T-helper 1 cell treated with Interleukin-12 subunit alpha and Interleukin-12 subunit beta and Interleukin-4 antibody, amounts not matched to agents 30 μg/mL and 1 μg/mL, for 36 hours (primary cell): Measurements from ENCODE around the gene PRDM1.
"Not testable (repeated sequence)": the region's sequence is repeated elsewhere in the genome, so short reads cannot be mapped to it uniquely, and the experiment has no call there.

ENCODE experiments used
- H3K27ac Mint-ChIP-seq: one replicate; pipeline ENCODE4 v1.8.0; 2021; ENCODE audit warnings: mild to moderate bottlenecking, mixed read lengths
- H3K27me3 Mint-ChIP-seq: one replicate; pipeline ENCODE4 v1.8.0; 2021; ENCODE audit warnings: low read depth, mixed read lengths
- H3K36me3 Mint-ChIP-seq: one replicate; pipeline ENCODE4 v1.8.0; 2021; ENCODE audit warnings: low read depth, mixed read lengths
- H3K4me1 Mint-ChIP-seq: one replicate; pipeline ENCODE4 v1.8.0; 2021; ENCODE audit warnings: low read depth, mixed read lengths
- H3K4me3 Mint-ChIP-seq: one replicate; pipeline ENCODE4 v1.8.0; 2021; ENCODE audit warnings: mild to moderate bottlenecking, moderate library complexity, mixed read lengths
- H3K9me3 Mint-ChIP-seq: one replicate; pipeline ENCODE4 v1.8.0; 2021; ENCODE audit warnings: mixed read lengths

The PRDM1 gene

GRCh38 chr6:106141441-106142237 is 55.5 kb downstream of the PRDM1 start:
- Mint-ChIP-seq H3K27ac (peak overlapping the region; percentile 95), H3K4me3 (peak overlapping the region; percentile 70), H3K36me3 (no peaks in the 10 kb centered on the region), H3K27me3 (no peaks in the 10 kb centered on the region), H3K4me1 (peaks cover 57% of the 10 kb centered on the region), H3K9me3 (no peaks in the 10 kb centered on the region)

GRCh38 chr6:106142876-106143431 is 56.8 kb downstream of the PRDM1 start:
- no peaks in the 10 kb centered on the region for H3K36me3 Mint-ChIP-seq
- no peaks in the 10 kb centered on the region for H3K27me3 Mint-ChIP-seq
- no peak overlapping the region for H3K4me3 Mint-ChIP-seq
- no peaks in the 10 kb centered on the region for H3K9me3 Mint-ChIP-seq
- peak overlapping the region; percentile 95 for H3K27ac Mint-ChIP-seq
- H3K4me1 Mint-ChIP-seq, result peaks cover 67% of the 10 kb centered on the region

GRCh38 chr6:106143665-106144064 is 57.5 kb downstream of the PRDM1 start:
- H3K4me1 Mint-ChIP-seq, result peaks cover 70% of the 10 kb centered on the region
- H3K36me3 Mint-ChIP-seq, result no peaks in the 10 kb centered on the region
- no peak overlapping the region for H3K4me3 Mint-ChIP-seq
- no peaks in the 10 kb centered on the region for H3K9me3 Mint-ChIP-seq
- no peaks in the 10 kb centered on the region for H3K27me3 Mint-ChIP-seq
- no peak overlapping the region for H3K27ac Mint-ChIP-seq

GRCh38 chr6:106145144-106145543 is 59.0 kb downstream of the PRDM1 start:
- peak overlapping the region; percentile 1 for H3K4me3 Mint-ChIP-seq
- peaks cover 84% of the 10 kb centered on the region for H3K4me1 Mint-ChIP-seq
- peaks cover 3% of the 10 kb centered on the region for H3K36me3 Mint-ChIP-seq
- H3K27me3 Mint-ChIP-seq, result no peaks in the 10 kb centered on the region
- no peaks in the 10 kb centered on the region for H3K9me3 Mint-ChIP-seq
- H3K27ac Mint-ChIP-seq, result peak overlapping the region; percentile 0

- peak overlapping the region; percentile 1 for H3K4me3 Mint-ChIP-seq
Measured at GRCh38 chr6:106145741-106146227, 59.6 kb downstream of the PRDM1 start.

GRCh38 chr6:106146852-106147351 is 60.8 kb downstream of the PRDM1 start:
- Mint-ChIP-seq H3K4me1 (peaks cover 73% of the 10 kb centered on the region), H3K36me3 (peaks cover 3% of the 10 kb centered on the region), H3K9me3 (peaks cover 4% of the 10 kb centered on the region), H3K4me3 (no peak overlapping the region), H3K27me3 (no peaks in the 10 kb centered on the region), H3K27ac (no peak overlapping the region)

More at GRCh38 chr6:106145741-106146227, 59.6 kb downstream of the PRDM1 start:
- H3K36me3 Mint-ChIP-seq, result peaks cover 3% of the 10 kb centered on the region
- H3K27ac Mint-ChIP-seq, result peak overlapping the region; percentile 0
- no peaks in the 10 kb centered on the region for H3K9me3 Mint-ChIP-seq
- peaks cover 80% of the 10 kb centered on the region for H3K4me1 Mint-ChIP-seq
- no peaks in the 10 kb centered on the region for H3K27me3 Mint-ChIP-seq

- H3K4me1 Mint-ChIP-seq, result peaks cover 70% of the 10 kb centered on the region
- no peak overlapping the region for H3K27ac Mint-ChIP-seq
- H3K4me3 Mint-ChIP-seq, result no peak overlapping the region
Measured at GRCh38 chr6:106147476-106147875, 61.3 kb downstream of the PRDM1 start.

GRCh38 chr6:106149472-106150069 is 63.4 kb downstream of the PRDM1 start:
- no peak overlapping the region for H3K4me3 Mint-ChIP-seq
- H3K27me3 Mint-ChIP-seq, result no peaks in the 10 kb centered on the region
- peaks cover 56% of the 10 kb centered on the region for H3K4me1 Mint-ChIP-seq
- peaks cover 4% of the 10 kb centered on the region for H3K9me3 Mint-ChIP-seq
- peak overlapping the region; percentile 42 for H3K27ac Mint-ChIP-seq
- peaks cover 6% of the 10 kb centered on the region for H3K36me3 Mint-ChIP-seq

More at GRCh38 chr6:106147476-106147875, 61.3 kb downstream of the PRDM1 start:
- Mint-ChIP-seq H3K9me3 (peaks cover 4% of the 10 kb centered on the region), H3K27me3 (no peaks in the 10 kb centered on the region), H3K36me3 (peaks cover 6% of the 10 kb centered on the region)

- H3K27ac Mint-ChIP-seq, H3K27me3 Mint-ChIP-seq, H3K9me3 Mint-ChIP-seq, H3K4me3 Mint-ChIP-seq, H3K36me3 Mint-ChIP-seq: not testable (repeated sequence)
- H3K4me1 Mint-ChIP-seq, result peaks cover 34% of the 10 kb centered on the region
Measured at GRCh38 chr6:106152476-106152875, 66.3 kb downstream of the PRDM1 start.

- H3K4me3 Mint-ChIP-seq, result no peak overlapping the region
- H3K27ac Mint-ChIP-seq, result no peak overlapping the region
- peaks cover 4% of the 10 kb centered on the region for H3K9me3 Mint-ChIP-seq
- H3K4me1 Mint-ChIP-seq, result peaks cover 31% of the 10 kb centered on the region
- H3K27me3 Mint-ChIP-seq, result no peaks in the 10 kb centered on the region
- H3K36me3 Mint-ChIP-seq, result peaks cover 8% of the 10 kb centered on the region
Measured at GRCh38 chr6:106152952-106153351, 66.8 kb downstream of the PRDM1 start.

GRCh38 chr6:106154326-106154725 is 68.2 kb downstream of the PRDM1 start:
- peaks cover 6% of the 10 kb centered on the region for H3K36me3 Mint-ChIP-seq
- no peak overlapping the region for H3K4me3 Mint-ChIP-seq
- H3K27me3 Mint-ChIP-seq, result no peaks in the 10 kb centered on the region
- H3K27ac Mint-ChIP-seq, result no peak overlapping the region
- H3K9me3 Mint-ChIP-seq, result peaks cover 4% of the 10 kb centered on the region
- peaks cover 18% of the 10 kb centered on the region for H3K4me1 Mint-ChIP-seq

- peaks cover 4% of the 10 kb centered on the region for H3K9me3 Mint-ChIP-seq
Measured at GRCh38 chr6:106155219-106155830, 69.2 kb downstream of the PRDM1 start.

GRCh38 chr6:106156413-106156812 is 70.3 kb downstream of the PRDM1 start:
- Mint-ChIP-seq H3K4me3 (no peak overlapping the region), H3K36me3 (peaks cover 6% of the 10 kb centered on the region), H3K27me3 (no peaks in the 10 kb centered on the region), H3K4me1 (peaks cover 12% of the 10 kb centered on the region), H3K27ac (no peak overlapping the region), H3K9me3 (peaks cover under 1% of the 10 kb centered on the region)

More at GRCh38 chr6:106155219-106155830, 69.2 kb downstream of the PRDM1 start:
- H3K36me3 Mint-ChIP-seq, result peaks cover 6% of the 10 kb centered on the region
- no peak overlapping the region for H3K27ac Mint-ChIP-seq
- H3K4me3 Mint-ChIP-seq, result no peak overlapping the region
- no peaks in the 10 kb centered on the region for H3K27me3 Mint-ChIP-seq
- H3K4me1 Mint-ChIP-seq, result peaks cover 14% of the 10 kb centered on the region

GRCh38 chr6:106156863-106157262 is 70.7 kb downstream of the PRDM1 start:
- Mint-ChIP-seq H3K36me3 (peaks cover 6% of the 10 kb centered on the region), H3K4me3 (no peak overlapping the region), H3K9me3 (no peaks in the 10 kb centered on the region), H3K27ac (no peak overlapping the region), H3K4me1 (peaks cover 12% of the 10 kb centered on the region), H3K27me3 (no peaks in the 10 kb centered on the region)
